Spleen (tissue), 7 donors: Measurements from ENCODE around the gene RIPOR2.

Experiments
- CTCF ChIP-seq, 11 experiments: fragments of 200-600 bp in 7 of 11; fragments of 450-650 bp in 4 of 11; sonication (generic) in 4 of 11; IDR thresholded peaks in 8 of 11; conservative IDR thresholded peaks in 3 of 11; 1 replicate in 7 of 11; 2 replicates in 4 of 11; pipeline versions ENCODE4 v1.4.0 to v1.8.0; 2016 to 2021; ENCODE audit warnings: antibody characterized with exemption in 11 of 11, inconsistent platforms in 4 of 11, mild to moderate bottlenecking in 1 of 11
- POLR2A ChIP-seq, 3 donors: fragments of 450-650 bp; IDR thresholded peaks; one replicate each; pipeline ENCODE4 v1.5.1; 2017; ENCODE audit warnings: antibody characterized with exemption in 3 of 3, mild to moderate bottlenecking in 1 of 3
- donor health status: DM: no; HTN: no; CAD: no; lungs with moderate emphysema.
- donor health status: DM: no; HTN: no; CAD: no.
- donor health status: DM: no; HTN: no; CAD: no.

DNA sequence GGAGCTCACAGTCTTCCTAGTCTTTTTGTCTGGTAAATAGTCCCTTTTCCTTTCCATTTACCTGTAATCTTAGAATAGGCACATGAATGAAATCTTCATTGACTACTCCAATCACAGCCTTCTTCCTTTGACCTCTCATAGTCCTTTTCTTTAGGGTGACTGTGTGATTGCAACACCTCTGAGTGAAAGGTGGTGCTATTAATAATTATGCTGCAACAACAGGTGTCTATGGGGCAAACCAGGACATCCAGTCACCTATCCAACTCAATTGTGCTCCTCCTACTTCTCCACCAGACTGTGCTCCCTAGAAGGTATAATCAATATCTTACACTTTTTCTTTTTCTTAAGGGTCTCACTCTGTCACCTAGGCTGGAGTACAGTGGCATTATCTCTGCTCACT, 29.4 kb downstream of the RIPOR2 start:
- TF ChIP-seq CTCF (IDR thresholded peaks at IDR 0.05 in 8 of 11, conservative IDR thresholded peaks at IDR 0.05 in 3 of 11) = no peak
- no peak for TF ChIP-seq POLR2A (IDR thresholded peaks at IDR 0.05)
